A673 (cell line): ENCODE data around the gene AP2A1.

Source experiments
- EZH2 ChIP-seq: fragments of 200-600 bp; sonication (generic); IDR thresholded peaks from 2 replicates; pipeline ENCODE4 v1.6.1; 2017; ENCODE audit warnings: borderline replicate concordance, low read depth, mild to moderate bottlenecking, mixed read lengths, antibody characterized with exemption, low read length; ENCODE audit not compliant: poor library complexity, severe bottlenecking
- TF ChIP-seq, protein P1 (sequence below): fragments of 300-800, 200-600 bp; sonication (generic); conservative IDR thresholded peaks from 2 replicates; pipeline ENCODE4 v1.5.1; 2017; ENCODE audit warnings: low read depth, mild to moderate bottlenecking, antibody characterized with exemption, low read length, moderate library complexity, mixed read lengths

DNA sequence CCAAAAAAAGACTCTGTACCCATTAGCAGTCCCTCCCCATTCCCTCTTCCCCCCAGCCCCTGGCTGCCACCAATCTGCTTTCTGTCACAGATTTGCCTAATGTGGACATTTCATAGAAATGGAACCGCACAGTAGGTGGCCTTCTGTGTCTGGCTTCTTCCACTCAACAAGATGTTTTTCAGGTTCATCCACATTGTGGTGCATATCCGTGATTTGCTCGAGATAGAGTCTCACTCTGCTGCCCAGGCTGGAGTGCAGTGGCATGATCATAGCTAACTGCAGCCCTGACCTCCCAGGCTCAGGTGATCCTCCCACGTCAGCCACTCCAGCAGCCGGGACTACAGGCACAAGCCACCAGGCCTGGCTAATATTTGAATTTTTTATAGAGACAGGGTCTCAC is 20.9 kb downstream of the AP2A1 start:
- TF ChIP-seq, protein P1, sequence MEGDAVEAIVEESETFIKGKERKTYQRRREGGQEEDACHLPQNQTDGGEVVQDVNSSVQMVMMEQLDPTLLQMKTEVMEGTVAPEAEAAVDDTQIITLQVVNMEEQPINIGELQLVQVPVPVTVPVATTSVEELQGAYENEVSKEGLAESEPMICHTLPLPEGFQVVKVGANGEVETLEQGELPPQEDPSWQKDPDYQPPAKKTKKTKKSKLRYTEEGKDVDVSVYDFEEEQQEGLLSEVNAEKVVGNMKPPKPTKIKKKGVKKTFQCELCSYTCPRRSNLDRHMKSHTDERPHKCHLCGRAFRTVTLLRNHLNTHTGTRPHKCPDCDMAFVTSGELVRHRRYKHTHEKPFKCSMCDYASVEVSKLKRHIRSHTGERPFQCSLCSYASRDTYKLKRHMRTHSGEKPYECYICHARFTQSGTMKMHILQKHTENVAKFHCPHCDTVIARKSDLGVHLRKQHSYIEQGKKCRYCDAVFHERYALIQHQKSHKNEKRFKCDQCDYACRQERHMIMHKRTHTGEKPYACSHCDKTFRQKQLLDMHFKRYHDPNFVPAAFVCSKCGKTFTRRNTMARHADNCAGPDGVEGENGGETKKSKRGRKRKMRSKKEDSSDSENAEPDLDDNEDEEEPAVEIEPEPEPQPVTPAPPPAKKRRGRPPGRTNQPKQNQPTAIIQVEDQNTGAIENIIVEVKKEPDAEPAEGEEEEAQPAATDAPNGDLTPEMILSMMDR: no peak
- no peak for TF ChIP-seq EZH2
